Epidermal melanocyte (primary cell): ENCODE results near the gene FHOD3.

Experiments
- DNase-seq: peaks from one replicate; pipeline ENCODE4 v3.0.0; 2011; ENCODE audit warnings: low spot score; ENCODE audit not compliant: insufficient read length

FHOD3 gene

DNA sequence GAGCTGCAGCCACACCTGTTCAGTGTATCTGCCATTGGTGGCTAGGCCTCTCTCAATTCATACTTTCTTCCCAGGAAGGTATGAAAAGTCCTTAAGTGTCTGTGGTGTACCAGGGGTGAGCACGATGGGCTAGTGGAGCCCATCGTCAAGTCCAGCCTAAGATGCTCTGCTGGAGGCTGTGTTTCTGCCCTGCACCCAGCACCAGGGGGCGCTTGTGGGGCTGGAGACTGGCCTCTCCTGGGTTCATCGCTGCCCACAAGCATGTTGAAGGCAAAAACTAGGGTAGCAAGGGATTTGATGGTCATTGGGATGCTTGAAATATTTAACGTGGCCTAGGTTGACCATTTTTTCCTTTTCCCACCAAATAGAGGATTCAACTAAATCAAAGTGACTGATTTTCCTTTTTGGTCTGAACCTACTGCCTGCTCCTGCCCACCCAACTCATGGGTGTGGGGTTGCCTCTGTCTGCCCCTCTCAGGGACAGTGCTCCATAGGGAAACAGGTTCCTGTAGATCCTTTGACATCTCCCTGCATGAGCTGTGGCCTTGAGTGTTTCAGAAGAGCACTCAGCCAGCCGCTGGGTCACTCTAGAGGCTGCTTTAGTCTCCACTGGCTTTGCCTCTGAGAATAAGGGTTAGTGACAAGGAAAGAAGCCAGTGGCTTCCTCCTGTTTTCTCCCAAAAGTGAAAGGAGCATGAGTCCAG lies 472.2 kb downstream of the FHOD3 start:
- no peak for DNase-seq

- no peak for DNase-seq
Observed at GRCh38 chr18:36770315-36770946, 472.9 kb downstream of the FHOD3 start.

GRCh38 chr18:36771245-36771644 lies 473.7 kb downstream of the FHOD3 start:
- DNase-seq, result no peak

- no peak for DNase-seq
Observed at GRCh38 chr18:36772241-36772723, 474.8 kb downstream of the FHOD3 start.

- DNase-seq, result no peak
Observed at GRCh38 chr18:36775396-36775795, 477.9 kb downstream of the FHOD3 start.

- DNase-seq, result no peak
Observed at GRCh38 chr18:36776650-36777049, 479.1 kb downstream of the FHOD3 start.

DNA sequence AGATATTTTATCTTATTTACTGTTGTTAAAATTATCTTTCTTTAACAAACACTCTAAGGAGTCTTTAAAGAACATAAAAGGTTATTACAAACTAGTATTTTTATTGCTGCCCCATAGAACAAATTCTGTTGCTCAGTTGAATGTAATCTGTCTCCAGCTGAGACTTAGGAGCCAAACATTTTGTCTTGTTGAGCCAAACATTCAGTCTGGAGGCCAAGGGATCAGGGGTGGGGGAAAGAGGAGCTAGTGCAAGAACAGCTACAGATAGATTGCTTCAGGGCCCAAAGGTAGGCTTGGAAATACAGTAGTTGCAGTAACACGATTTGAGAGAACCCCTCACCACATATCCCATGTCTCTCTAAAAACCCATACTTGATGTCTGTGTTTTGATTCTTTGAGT lies 480.1 kb downstream of the FHOD3 start:
- no peak for DNase-seq

- no peak for DNase-seq
Observed at GRCh38 chr18:36780748-36781147, 483.2 kb downstream of the FHOD3 start.

- no peak for DNase-seq
Observed at GRCh38 chr18:36782710-36783109, 485.2 kb downstream of the FHOD3 start.

DNA sequence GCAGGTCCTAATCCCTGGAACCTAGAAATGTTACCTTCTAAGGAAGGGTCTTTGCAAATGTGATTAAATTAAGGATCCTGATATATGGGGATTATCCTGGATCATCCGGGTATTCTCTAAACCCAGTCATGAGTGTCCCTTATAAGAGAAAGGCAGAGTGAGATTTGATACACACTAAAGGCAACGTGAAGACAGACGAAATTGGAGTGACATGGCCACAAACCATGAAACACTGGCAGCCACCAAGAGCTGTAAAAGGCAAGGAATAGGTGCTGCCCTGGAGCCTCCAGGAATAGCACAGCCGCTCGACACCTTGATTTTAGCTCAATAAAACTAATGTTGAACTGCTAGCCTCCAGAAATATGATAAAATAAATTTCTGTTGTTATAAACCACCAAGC lies 486.3 kb downstream of the FHOD3 start:
- DNase-seq, result no peak

- DNase-seq, result no peak
Observed at GRCh38 chr18:36786686-36787085, 489.2 kb downstream of the FHOD3 start.

DNA sequence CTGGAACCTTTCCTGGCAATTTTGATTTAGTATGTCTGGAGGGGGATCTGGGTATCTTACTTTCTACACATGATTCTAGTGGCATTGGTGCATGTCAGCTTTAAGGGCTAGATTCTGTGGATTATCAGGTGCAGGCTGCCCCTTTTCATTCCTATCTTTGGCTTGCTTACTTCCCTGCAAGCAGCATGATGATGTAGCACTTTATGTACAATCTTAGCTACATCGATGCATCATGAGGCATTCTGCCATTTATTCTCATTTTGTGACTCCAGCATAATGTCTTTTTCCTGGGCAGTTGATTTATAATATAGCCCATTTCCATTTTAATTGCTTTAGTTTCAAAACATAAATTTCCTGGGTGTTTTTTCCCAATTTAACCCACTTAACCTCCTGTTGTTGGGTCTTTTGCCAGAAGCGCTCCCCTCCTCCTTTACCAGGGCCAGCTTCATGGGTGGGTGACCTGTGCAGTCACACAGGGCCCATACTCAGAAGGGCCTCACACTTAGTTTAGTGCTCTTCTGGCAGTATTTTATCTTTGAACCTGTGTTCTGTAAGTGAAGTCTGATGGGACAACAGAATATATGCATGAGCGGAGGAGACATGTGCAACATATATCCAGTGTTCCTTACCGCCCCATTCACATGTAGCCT lies 495.2 kb downstream of the FHOD3 start:
- no peak for DNase-seq

GRCh38 chr18:36798738-36799473 lies 501.4 kb downstream of the FHOD3 start:
- no peak for DNase-seq

DNA sequence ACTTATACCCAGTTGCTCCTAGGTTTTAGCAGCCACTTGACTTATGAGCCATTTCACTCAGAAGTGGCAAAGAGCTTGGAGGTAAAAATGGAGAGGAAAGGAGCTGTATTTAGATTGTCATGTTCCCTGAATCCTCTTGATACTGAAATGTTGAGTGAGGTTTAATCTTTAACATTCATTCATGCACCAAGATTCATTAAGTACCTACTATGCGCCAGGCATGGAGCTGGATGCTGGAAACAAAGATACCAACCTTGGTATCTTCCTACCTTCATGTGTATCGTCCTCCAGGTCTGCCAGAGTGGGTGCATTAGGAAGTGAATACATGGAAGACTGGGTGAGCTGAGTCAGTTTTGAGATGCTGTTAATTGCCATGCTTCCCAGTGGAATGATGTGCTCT lies 507.6 kb downstream of the FHOD3 start:
- no peak for DNase-seq

- no peak for DNase-seq
Observed at GRCh38 chr18:36808681-36809080, 511.2 kb downstream of the FHOD3 start.

DNA sequence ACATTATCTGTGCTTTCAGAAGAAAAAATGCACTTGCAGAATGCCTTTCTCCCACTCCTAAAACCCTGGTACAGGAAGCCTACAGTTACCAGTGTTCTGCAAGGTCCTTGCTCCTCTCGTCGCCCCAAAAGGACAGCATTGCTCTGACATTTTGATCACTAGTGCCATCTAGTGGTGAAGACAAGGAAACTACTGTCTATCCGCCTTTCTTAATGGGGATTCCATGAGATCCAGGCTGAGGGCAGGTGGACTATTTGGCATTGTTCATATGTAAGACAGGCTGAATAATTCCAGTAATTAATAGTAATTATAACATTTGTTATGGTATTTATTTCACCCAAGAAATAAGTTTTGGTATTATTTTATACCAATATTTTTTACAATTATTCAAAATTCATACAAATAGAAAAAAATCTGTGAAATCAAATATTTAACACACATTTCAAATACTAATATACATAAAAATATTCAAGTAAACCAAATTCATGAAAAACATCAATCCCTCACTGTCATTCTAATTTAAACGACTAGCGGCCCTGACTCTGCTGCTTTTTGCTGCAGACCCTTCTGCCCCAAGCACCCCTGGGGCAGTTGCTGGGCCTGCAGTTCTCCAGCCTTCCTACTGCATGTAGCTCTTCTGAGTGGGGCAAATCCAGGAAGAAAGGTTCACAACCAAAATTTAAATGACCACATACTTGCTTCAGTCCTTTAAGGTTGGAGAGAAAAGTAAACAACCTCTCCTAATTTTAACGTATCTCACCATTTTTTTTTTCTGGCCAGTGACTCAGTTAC lies 512.3 kb downstream of the FHOD3 start:
- peak; percentile 73 for DNase-seq

- DNase-seq, result no peak
Observed at GRCh38 chr18:36811430-36811829, 513.9 kb downstream of the FHOD3 start.

GRCh38 chr18:36811955-36812354 lies 514.4 kb downstream of the FHOD3 start:
- no peak for DNase-seq

GRCh38 chr18:36812678-36813077 lies 515.2 kb downstream of the FHOD3 start:
- DNase-seq, result no peak

GRCh38 chr18:36813101-36813775 lies 515.7 kb downstream of the FHOD3 start:
- DNase-seq, result no peak

DNA sequence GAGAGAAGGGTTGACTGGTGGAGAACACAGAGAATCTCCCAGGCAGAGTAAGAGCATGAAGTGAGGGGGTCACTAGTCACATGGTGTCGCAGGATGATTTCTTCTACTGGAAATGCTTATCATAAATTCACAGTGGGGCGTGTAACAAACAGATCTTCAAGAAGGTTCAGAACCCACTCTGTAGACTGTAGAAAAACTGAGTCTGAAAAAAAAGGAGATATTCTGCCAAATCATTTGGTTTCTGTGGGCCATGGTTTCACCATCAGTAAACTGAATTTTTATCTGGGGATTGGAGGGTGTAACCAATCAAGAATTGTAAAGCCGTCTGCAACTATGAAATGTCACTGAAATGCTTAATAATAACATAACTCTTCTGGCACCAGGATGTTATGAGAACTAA lies 516.3 kb downstream of the FHOD3 start:
- DNase-seq, result no peak
